Activated CD4-positive, alpha-beta T cell treated with anti-CD3 and anti-CD28 coated beads, Interleukin-2, amount 50 U/mL, for 16 hours (primary cell): ENCODE measurements around the gene MTHFS.

ENCODE experiments used
- DNase-seq: peaks from one replicate; pipeline ENCODE4 v3.0.0-alpha.2; 2020

The MTHFS gene

DNA sequence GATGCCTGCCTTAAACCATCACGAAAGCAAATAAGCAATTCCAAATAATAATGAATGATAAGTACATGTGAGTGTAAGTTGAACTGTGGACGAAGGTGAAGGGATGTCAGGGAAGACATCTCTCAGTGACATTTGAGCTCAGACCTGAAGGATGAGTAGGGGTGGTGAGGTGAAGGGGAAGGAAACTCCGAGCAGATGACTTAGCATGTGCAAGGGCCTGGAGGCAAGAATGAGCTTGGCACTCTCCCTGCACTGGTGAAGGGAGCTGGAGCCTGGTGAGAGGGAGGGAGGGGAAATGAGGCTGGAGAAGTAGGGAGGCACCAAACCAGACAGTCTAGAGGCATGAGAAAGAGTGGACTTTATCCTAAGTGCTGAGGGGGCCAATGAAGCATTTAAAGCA, 84.3 kb downstream of the MTHFS start:
- DNase-seq = no peak

GRCh38 chr15:79811406-79812405, 85.1 kb downstream of the MTHFS start:
- no peak for DNase-seq

DNA sequence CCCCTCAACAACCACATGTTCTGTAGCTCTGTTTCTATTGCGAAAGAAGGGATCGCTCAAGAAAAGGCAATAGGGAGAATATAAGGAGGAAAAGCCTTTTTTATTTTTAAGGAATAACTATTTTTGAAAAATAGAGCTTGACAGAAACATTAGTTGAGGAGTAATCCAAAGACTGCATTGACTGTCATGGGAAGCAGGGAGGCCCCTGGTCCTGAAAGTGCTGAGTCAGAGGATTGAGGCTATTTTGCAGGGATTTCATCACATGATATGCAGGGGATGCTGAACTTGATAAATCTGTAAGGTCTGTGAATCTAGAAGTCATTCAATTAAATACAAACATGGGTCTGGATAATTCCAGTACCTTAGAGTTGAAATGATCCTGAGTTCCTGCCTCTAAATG, 92.0 kb downstream of the MTHFS start:
- no peak for DNase-seq

- DNase-seq = no peak
These were observed 98.5 kb downstream of the MTHFS start for GRCh38 chr15:79798311-79798710.
